Activated CD8-positive, alpha-beta memory T cell treated with anti-CD3 and anti-CD28 coated beads, Interleukin-2, amount 50 U/mL, for 1 hour (primary cell): ENCODE measurements around the gene WNT11.

Experiments
- DNase-seq: peaks from one replicate; pipeline ENCODE4 v3.0.0-alpha.2; 2020; ENCODE audit errors: extremely low read depth

WNT11 gene

DNA sequence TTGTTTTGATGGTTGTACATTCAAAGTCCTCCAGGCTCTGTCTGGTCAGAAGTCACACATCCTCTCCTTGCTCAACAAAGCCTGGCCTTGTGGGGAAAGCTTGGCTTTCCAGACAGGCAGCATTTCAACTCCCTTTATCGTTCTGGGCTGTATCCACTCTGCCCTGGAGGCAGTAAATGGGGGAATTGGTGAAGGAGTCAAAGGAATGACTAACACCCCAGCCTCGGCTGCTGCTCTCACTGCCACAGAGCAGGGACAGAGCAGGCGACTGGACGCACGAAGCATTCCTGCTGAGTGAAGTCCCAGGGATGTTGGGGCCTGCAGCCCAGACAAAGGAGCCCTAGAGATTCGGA is 52.8 kb downstream of the WNT11 start:
- DNase-seq, result no peak

- DNase-seq, result no peak
Observed at GRCh38 chr11:76152741-76153570, 53.3 kb downstream of the WNT11 start.

DNA sequence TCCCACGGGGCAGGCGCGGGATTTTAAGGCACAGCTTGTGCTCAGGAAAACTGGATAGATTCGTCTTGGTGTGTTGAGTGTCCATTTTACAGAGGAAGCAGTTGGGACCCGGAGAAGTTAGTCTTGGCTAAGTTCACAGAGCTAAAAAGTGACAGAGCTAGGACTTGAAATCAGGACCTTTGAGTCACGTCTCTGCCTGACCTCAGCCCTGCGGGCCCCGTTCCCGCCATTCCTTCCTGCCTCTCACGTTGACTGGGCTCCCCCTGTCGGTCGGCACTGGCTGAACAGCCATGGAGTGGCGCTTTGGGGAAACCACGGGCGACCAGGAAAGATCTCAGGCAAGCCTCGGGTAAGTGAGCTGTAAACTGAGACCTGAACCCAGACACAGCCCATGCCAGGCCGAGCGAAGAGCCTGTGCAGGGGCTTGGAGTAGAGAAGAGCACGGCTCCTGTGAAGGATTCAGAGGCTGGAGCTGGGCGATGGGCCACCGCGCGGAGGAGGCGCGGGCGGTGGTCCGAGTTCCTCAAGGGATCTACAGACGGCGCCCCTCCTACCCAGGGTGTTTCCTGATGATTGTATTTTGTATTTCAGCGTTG is 54.1 kb downstream of the WNT11 start:
- peak; percentile 32 for DNase-seq

DNA sequence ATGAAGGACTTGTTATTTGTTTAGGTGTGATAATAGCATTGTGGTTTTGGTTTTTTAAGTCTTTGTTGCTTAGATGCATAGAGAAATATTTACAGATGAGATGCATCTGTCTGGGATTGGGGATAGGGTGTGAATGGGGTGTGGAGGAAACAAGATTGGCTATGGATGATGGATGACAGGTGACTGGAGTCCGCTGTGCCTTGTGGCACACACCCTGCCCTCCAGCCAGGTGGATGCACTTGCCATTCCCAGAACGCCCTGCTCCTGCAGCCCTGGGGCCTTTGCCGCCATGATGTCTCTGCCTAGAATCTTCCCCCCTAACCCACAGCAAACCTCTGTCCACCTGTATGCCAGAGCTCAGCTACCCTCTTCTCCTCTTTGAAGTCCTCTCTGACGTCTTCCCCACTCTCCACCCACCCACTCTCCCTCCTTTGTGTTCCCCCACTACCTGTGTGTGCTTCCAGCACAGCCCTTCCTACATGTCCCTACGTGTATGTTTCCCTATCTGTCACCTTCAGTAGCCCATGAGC is 54.7 kb downstream of the WNT11 start:
- no peak for DNase-seq

DNA sequence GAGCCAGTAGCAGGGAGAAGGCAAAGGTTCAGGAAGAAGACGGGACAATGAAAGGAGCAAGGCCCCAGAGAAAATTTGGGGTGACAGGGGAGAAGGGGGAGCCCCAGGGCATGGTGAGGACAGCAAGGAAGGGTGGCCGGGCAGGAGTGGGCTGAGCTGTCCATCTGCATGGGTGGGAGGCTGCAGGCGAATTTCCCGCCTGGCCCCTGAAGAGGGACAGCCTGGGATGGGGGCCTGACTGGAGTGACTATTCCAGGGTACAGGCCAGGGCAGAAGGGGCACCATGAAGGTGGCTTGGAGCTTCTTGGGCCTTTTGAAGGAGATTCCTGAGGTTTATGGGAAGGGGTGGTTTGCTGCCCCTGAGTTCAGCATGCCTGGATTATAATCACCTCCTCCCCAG is 56.2 kb downstream of the WNT11 start:
- no peak for DNase-seq

DNA sequence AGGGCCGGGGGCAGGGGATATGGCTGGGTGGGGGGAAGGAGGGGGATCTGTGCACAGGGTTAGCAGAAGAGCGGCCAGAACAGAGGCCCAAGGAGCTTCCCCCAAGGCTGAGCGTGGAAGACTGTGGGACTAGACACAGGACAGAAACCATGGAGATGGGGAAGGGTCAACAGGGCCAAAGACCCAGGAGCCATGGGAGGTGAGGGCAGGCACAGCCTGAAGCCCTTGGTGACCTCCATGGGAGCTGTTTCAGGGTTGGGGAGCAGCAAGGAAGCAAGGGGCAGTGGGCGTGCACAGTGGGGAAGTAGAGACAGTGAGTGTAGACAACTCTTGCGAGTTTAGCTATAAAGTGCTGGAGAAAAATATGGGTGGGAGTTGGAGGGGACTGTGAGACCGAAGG is 56.6 kb downstream of the WNT11 start:
- no peak for DNase-seq

DNA sequence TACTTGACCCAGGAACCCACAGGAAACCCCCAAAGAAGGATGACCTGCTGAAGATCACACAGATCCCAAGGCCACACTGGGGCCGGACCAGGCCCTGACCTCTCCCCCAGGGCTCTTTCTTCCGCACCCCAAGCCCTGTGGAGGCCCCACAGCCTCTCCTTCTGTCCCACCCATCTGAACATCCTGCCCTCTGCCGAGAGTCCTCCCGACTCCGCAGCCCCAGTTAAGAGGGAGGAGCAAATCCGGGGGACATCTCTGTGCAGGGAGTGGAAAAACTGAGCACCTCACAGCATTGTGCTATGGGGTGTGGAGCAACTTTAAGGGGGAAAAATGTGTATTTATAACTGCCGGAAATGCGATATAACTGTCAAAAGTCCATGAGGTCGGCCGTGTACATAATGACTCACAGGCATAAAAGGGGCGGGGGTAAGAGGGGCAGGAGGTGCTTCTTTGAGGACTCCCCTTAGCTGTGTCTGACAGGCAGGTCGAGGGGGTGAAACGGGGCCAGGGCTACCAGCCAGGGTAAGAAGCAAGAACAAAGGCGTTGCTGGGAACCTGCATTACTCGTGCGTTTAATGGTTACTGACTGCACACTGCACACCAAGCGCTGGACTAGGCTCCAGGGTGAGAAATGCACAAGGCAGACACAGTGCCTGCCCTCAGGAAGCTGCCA is 57.2 kb downstream of the WNT11 start:
- no peak for DNase-seq

- no peak for DNase-seq
Observed at GRCh38 chr11:76148231-76148630, 58.1 kb downstream of the WNT11 start.

- no peak for DNase-seq
Observed at GRCh38 chr11:76147106-76147740, 59.1 kb downstream of the WNT11 start.

GRCh38 chr11:76143274-76143673 is 63.0 kb downstream of the WNT11 start:
- DNase-seq, result no peak

GRCh38 chr11:76141901-76142588 is 64.3 kb downstream of the WNT11 start:
- DNase-seq, result no peak

GRCh38 chr11:76140912-76141574 is 65.3 kb downstream of the WNT11 start:
- no peak for DNase-seq

DNA sequence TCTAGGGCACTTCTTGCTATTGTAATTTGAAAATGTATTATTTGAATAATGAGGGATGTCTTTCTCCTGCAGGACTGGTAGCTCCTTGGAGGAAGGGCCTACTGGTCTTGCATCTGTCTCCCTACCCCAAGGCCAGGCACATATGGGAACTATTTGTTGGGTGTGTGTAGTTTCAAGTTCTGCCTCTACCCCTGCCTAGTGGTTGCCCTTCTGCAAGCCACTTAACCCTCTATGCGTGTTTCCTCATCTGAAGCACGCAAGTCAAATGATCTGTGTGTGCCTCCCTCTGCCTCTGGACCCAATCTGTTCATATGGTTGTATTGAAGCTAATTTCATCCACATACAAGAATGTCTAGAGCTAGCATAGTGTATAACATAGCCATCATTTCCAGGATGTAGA is 67.0 kb downstream of the WNT11 start:
- DNase-seq, result no peak
